Mammary epithelial cell (primary cell): Measurements from ENCODE around the gene CYGB.

Source experiments
- CTCF ChIP-seq, 2 donors: IDR thresholded peaks in 1 of 2; conservative IDR thresholded peaks in 1 of 2; 2 replicates each; pipeline ENCODE4 v1.5.1; 2011 to 2012; ENCODE audit warnings: inconsistent platforms in 2 of 2, low read length in 2 of 2, mild to moderate bottlenecking in 2 of 2, control low read depth in 1 of 2, low read depth in 1 of 2; ENCODE audit not compliant: insufficient read depth in 1 of 2; ENCODE audit errors: extremely low read depth in 1 of 2
- EZH2 ChIP-seq: IDR thresholded peaks from 2 replicates; pipeline ENCODE4 v1.6.1; 2012; ENCODE audit warnings: low read length, inconsistent platforms, borderline replicate concordance

- TF ChIP-seq CTCF (conservative IDR thresholded peaks at IDR 0.05 in 1 of 2, IDR thresholded peaks at IDR 0.05 in 1 of 2; ENCODE audit: extremely low read depth in 1 of 2, insufficient read depth in 1 of 2, low read depth in 1 of 2, low read length in 2 of 2), result peak in 1 of 2 donors; percentile 10
- no peak for TF ChIP-seq EZH2
Observed at GRCh38 chr17:76565728-76566612, 28.5 kb upstream of the CYGB start.
